Breast epithelium (tissue), 3 donors: ENCODE data around the gene RPL18A.

Experiments used
- POLR2A ChIP-seq: fragments of 450-650 bp; IDR thresholded peaks from one replicate; pipeline ENCODE4 v1.6.1; 2016; ENCODE audit warnings: antibody characterized with exemption, mild to moderate bottlenecking, moderate library complexity
- POLR2AphosphoS5 ChIP-seq, 3 donors: sonication (generic); formaldehyde crosslinking; IDR thresholded peaks; one replicate each; pipeline ENCODE4 v1.6.1; 2017; ENCODE audit warnings: antibody characterized with exemption in 3 of 3
- TF ChIP-seq, protein P1 (sequence below), 3 donors: fragments of 450-650 bp; IDR thresholded peaks; one replicate each; pipeline ENCODE4 v1.5.1; 2016 to 2017; ENCODE audit warnings: antibody characterized with exemption in 3 of 3, mild to moderate bottlenecking in 3 of 3, moderate library complexity in 3 of 3

DNA sequence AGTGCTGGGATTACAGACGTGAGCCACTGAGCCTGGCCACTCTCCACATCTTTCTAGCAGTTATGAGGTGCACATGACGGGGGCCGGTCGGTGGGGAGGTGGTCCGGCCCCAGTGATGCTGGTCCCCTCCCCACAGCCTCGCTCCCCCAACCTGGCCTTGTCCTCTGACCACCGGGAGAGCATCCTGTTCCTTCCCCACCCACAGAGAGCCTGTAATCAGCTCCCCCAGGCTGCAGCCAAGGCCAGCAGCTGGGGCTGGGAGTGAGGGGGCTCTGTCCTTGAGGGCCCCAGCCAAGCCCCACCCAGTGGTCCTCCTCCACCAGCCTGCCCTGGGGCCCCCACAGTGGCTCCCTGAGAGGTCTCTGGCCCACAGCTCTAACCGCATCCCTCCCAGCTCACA, 35.4 kb upstream of the RPL18A start:
- TF ChIP-seq, protein P1, sequence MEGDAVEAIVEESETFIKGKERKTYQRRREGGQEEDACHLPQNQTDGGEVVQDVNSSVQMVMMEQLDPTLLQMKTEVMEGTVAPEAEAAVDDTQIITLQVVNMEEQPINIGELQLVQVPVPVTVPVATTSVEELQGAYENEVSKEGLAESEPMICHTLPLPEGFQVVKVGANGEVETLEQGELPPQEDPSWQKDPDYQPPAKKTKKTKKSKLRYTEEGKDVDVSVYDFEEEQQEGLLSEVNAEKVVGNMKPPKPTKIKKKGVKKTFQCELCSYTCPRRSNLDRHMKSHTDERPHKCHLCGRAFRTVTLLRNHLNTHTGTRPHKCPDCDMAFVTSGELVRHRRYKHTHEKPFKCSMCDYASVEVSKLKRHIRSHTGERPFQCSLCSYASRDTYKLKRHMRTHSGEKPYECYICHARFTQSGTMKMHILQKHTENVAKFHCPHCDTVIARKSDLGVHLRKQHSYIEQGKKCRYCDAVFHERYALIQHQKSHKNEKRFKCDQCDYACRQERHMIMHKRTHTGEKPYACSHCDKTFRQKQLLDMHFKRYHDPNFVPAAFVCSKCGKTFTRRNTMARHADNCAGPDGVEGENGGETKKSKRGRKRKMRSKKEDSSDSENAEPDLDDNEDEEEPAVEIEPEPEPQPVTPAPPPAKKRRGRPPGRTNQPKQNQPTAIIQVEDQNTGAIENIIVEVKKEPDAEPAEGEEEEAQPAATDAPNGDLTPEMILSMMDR (IDR thresholded peaks at IDR 0.05): no peak
- TF ChIP-seq POLR2A: no peak
- no peak for TF ChIP-seq POLR2AphosphoS5 (IDR thresholded peaks at IDR 0.05)
